ENCODE results near the gene ZNF165. TPM values are rescaled to one million over a fixed set of nuclear protein-coding genes. Genes with fewer than 3 reads are reported as not detected.
"Not testable (repeated sequence)": the region's sequence is repeated elsewhere in the genome, so short reads cannot be mapped to it uniquely, and the experiment has no call there.

Gene ZNF165
- polyA plus RNA-seq, 3 donors = 3.9 to 5.4 (median 4.6) TPM

GRCh38 chr6:28115799-28116198 lies 35.4 kb downstream of the ZNF165 start:
- DNase-seq (ENCODE audit: extremely low read depth in 1 of 11, low read depth in 9 of 11, low spot score in 4 of 11) = no peak

- no peak for DNase-seq (ENCODE audit: extremely low read depth in 1 of 11, low read depth in 9 of 11, low spot score in 4 of 11)
Observed at GRCh38 chr6:28117386-28118050, 37.1 kb downstream of the ZNF165 start.

GRCh38 chr6:28118217-28118616 lies 37.8 kb downstream of the ZNF165 start:
- DNase-seq (ENCODE audit: extremely low read depth in 1 of 11, low read depth in 9 of 11, low spot score in 4 of 11) = no peak

GRCh38 chr6:28121876-28122275 lies 41.5 kb downstream of the ZNF165 start:
- DNase-seq (ENCODE audit: extremely low read depth in 1 of 11, low read depth in 9 of 11, low spot score in 4 of 11) = no peak

GRCh38 chr6:28122283-28122682 lies 41.9 kb downstream of the ZNF165 start:
- DNase-seq (ENCODE audit: extremely low read depth in 1 of 11, low read depth in 9 of 11, low spot score in 4 of 11) = not testable (repeated sequence)

- peak in 7 of 11 donors; percentile 64 to 84 (median 71) for DNase-seq (ENCODE audit: extremely low read depth in 1 of 11, low read depth in 9 of 11, low spot score in 4 of 11)
Observed at GRCh38 chr6:28124350-28124970, 44.1 kb downstream of the ZNF165 start, which contains the start of gene ZSCAN16. TSS of gene ZSCAN16 (plus strand) at chr6:28124609. CDS start at chr6:28125444, 835 bp downstream.

- no peak for DNase-seq (ENCODE audit: extremely low read depth in 1 of 11, low read depth in 9 of 11, low spot score in 4 of 11)
Observed at GRCh38 chr6:28124971-28125353, 44.6 kb downstream of the ZNF165 start.

- no peak for DNase-seq (ENCODE audit: extremely low read depth in 1 of 11, low read depth in 9 of 11, low spot score in 4 of 11)
Observed at GRCh38 chr6:28125401-28125800, 45.0 kb downstream of the ZNF165 start.

GRCh38 chr6:28134015-28134414 lies 53.6 kb downstream of the ZNF165 start:
- DNase-seq (ENCODE audit: extremely low read depth in 1 of 11, low read depth in 9 of 11, low spot score in 4 of 11) = peak in 1 of 11 donors; percentile 4

- DNase-seq (ENCODE audit: extremely low read depth in 1 of 11, low read depth in 9 of 11, low spot score in 4 of 11) = no peak
Observed at GRCh38 chr6:28134716-28135115, 54.3 kb downstream of the ZNF165 start.

- no peak for DNase-seq (ENCODE audit: extremely low read depth in 1 of 11, low read depth in 9 of 11, low spot score in 4 of 11)
Observed at GRCh38 chr6:28135393-28135792, 55.0 kb downstream of the ZNF165 start.

- peak; percentile 81 to 91 (median 84) for DNase-seq (ENCODE audit: extremely low read depth in 1 of 11, low read depth in 9 of 11, low spot score in 4 of 11)
Observed at GRCh38 chr6:28136585-28137504, 56.5 kb downstream of the ZNF165 start.

GRCh38 chr6:28137505-28137981 lies 57.2 kb downstream of the ZNF165 start:
- peak in 1 of 11 donors; percentile 54 for DNase-seq (ENCODE audit: extremely low read depth in 1 of 11, low read depth in 9 of 11, low spot score in 4 of 11)

Other genes starting within 250 kb of the ZNF165 start
- not detected for gene OR2B2, start 168.2 kb upstream of the ZNF165 start, polyA plus RNA-seq (ENCODE audit: insufficient read length in 3 of 3)
- gene OR2B6, start 123.3 kb upstream of the ZNF165 start, polyA plus RNA-seq (ENCODE audit: insufficient read length in 3 of 3) = under 1 TPM; 0.10 to 0.32 (median 0.20) TPM
- gene ZSCAN16, start 44.0 kb downstream of the ZNF165 start, polyA plus RNA-seq (ENCODE audit: insufficient read length in 3 of 3) = 10 to 100 TPM; 11.0 to 11.4 (median 11.0) TPM
- 10 to 100 TPM; 39.2 to 49.9 (median 41.5) TPM for gene ZKSCAN8, start 61.3 kb downstream of the ZNF165 start, polyA plus RNA-seq (ENCODE audit: insufficient read length in 3 of 3)
- 10 to 100 TPM; 28.8 to 38.9 (median 31.8) TPM for gene ZSCAN9, start 144.7 kb downstream of the ZNF165 start, polyA plus RNA-seq (ENCODE audit: insufficient read length in 3 of 3)
- 10 to 100 TPM; 11.0 to 11.7 (median 11.0) TPM for gene ZKSCAN4, start 171.7 kb downstream of the ZNF165 start, polyA plus RNA-seq (ENCODE audit: insufficient read length in 3 of 3)
- 1 to 10 TPM; 2.5 to 3.2 (median 2.5) TPM for gene NKAPL, start 178.7 kb downstream of the ZNF165 start, polyA plus RNA-seq (ENCODE audit: insufficient read length in 3 of 3)
- 10 to 100 TPM; 34.6 to 41.0 (median 35.4) TPM for gene ZSCAN26, start 186.6 kb downstream of the ZNF165 start, polyA plus RNA-seq (ENCODE audit: insufficient read length in 3 of 3)
- gene PGBD1, start 201.0 kb downstream of the ZNF165 start, polyA plus RNA-seq (ENCODE audit: insufficient read length in 3 of 3) = 10 to 100 TPM; 10.2 to 11.2 (median 11.1) TPM